ENCODE results near the gene PIGQ. TPM values are rescaled to one million over a fixed set of nuclear protein-coding genes. Genes with fewer than 3 reads are reported as not detected.
A peak's percentile ranks its signal among the peaks of the same experiment; 100 is the strongest.

The PIGQ gene
- total and polyA plus RNA-seq, 11 donors: 16.4 to 39.5 (median 22.0) TPM

DNA sequence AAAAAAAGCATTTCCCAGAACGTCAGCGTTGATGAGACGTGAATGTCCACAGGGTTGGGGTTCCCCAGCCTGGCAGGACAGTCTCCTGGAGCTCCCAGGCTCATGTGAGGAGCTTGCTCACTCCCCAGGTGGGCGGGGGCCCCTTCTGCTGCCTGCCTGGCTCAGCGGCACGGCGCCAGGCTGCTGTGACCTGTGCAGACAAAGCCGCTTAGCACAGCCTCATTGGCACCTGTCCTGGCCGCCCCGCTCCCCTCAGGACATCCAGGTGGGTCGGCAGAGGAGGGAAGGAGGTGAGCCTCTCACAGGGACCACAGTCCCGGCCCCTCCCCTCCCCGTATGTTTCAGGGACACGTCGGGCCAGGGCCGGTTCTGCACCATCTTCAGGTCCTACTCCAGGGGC, 48.1 kb downstream of the PIGQ start:
- TF ChIP-seq CTCF (IDR thresholded peaks at IDR 0.05) (no peak), POLR2A (IDR thresholded peaks at IDR 0.05) (no peak)
- ATAC-seq (no peak), DNase-seq (no peak)
- WGBS, 4 donors: 88 to 93% (median 91%) methylated on average over 14 to 16 of the region's 16 CpGs
- no peaks in the 10 kb centered on the region for H3K9me3 ChIP-seq
- H3K27me3 ChIP-seq: no peaks in the 10 kb centered on the region
- intact Hi-C loops (cut with DNase I): no loop called here
- H3K27ac ChIP-seq: no peak overlapping the region
- H3K36me3 ChIP-seq: peaks cover 0 to 10% (median 4%) of the 10 kb centered on the region in 9 donors
- no peak overlapping the region for H3K4me3 ChIP-seq
- no peaks in the 10 kb centered on the region for H3K4me1 ChIP-seq

GRCh38 chr16:619476-620100, 49.8 kb downstream of the PIGQ start:
- no peak for DNase-seq
- no peak for ATAC-seq
- Histone ChIP-seq H3K27ac (no peak overlapping the region), H3K4me3 (no peak overlapping the region), H3K9me3 (no peaks in the 10 kb centered on the region), H3K27me3 (no peaks in the 10 kb centered on the region), H3K36me3 (peaks cover 0 to 10% (median 4%) of the 10 kb centered on the region in 9 donors), H3K4me1 (no peaks in the 10 kb centered on the region)
- intact Hi-C loops (cut with DNase I): no loop called here
- WGBS, 4 donors: 89 to 95% (median 91%) methylated on average over 10 to 20 of the region's 20 CpGs
- TF ChIP-seq POLR2A (IDR thresholded peaks at IDR 0.05): no peak
- no peak for TF ChIP-seq CTCF (IDR thresholded peaks at IDR 0.05)

- Histone ChIP-seq H3K27ac (no peak overlapping the region), H3K9me3 (no peaks in the 10 kb centered on the region), H3K4me3 (no peak overlapping the region), H3K27me3 (no peaks in the 10 kb centered on the region), H3K36me3 (peaks cover 0 to 17% (median 7%) of the 10 kb centered on the region in 9 donors), H3K4me1 (no peaks in the 10 kb centered on the region)
- ATAC-seq (no peak), DNase-seq (peak in 1 of 5 donors; percentile 24)
- intact Hi-C loops (cut with DNase I): no loop called here
- 85 to 89% (median 88%) methylated on average over 24 to 41 of the region's 41 CpGs for WGBS, 4 donors
- no peak for TF ChIP-seq POLR2A (IDR thresholded peaks at IDR 0.05)
- no peak for TF ChIP-seq CTCF (IDR thresholded peaks at IDR 0.05)
These were observed 51.1 kb downstream of the PIGQ start for GRCh38 chr16:620700-621525.

GRCh38 chr16:621526-622105, 51.8 kb downstream of the PIGQ start:
- Histone ChIP-seq H3K4me3 (no peak overlapping the region), H3K27me3 (no peaks in the 10 kb centered on the region), H3K36me3 (peaks cover 0 to 24% (median 12%) of the 10 kb centered on the region in 9 donors), H3K9me3 (no peaks in the 10 kb centered on the region), H3K27ac (no peak overlapping the region), H3K4me1 (no peaks in the 10 kb centered on the region)
- 89 to 91% (median 91%) methylated on average over 20 to 21 of the region's 21 CpGs for WGBS, 4 donors
- peak in 1 of 5 donors; percentile 18 for DNase-seq
- ATAC-seq: no peak
- TF ChIP-seq POLR2A (IDR thresholded peaks at IDR 0.05): no peak
- no peak for TF ChIP-seq CTCF (IDR thresholded peaks at IDR 0.05)
- intact Hi-C loops (cut with DNase I): no loop called here

All from heart left ventricle (tissue), 16 donors.